ENCODE measurements around the gene GLIS1. TPM values are rescaled to one million over a fixed set of nuclear protein-coding genes. Genes with fewer than 3 reads are reported as not detected.
"Not testable (repeated sequence)": the region's sequence is repeated elsewhere in the genome, so short reads cannot be mapped to it uniquely, and the experiment has no call there.

The GLIS1 gene
- total RNA-seq, 1 donor from 2014 or later: 0.20 TPM

- ATAC-seq: no peak
Observed at GRCh38 chr1:53557830-53558738, 180.9 kb downstream of the GLIS1 start.

- ATAC-seq: no peak
Observed at GRCh38 chr1:53557369-53557768, 181.6 kb downstream of the GLIS1 start.

- no peak for ATAC-seq
Observed at GRCh38 chr1:53556657-53557227, 182.2 kb downstream of the GLIS1 start.

GRCh38 chr1:53555620-53556326 is 183.2 kb downstream of the GLIS1 start:
- not testable (repeated sequence) for ATAC-seq

- no peak for ATAC-seq
Observed at GRCh38 chr1:53554592-53555305, 184.2 kb downstream of the GLIS1 start.

GRCh38 chr1:53553734-53554509 is 185.0 kb downstream of the GLIS1 start:
- no peak for ATAC-seq

- no peak for ATAC-seq
Observed at GRCh38 chr1:53552981-53553733, 185.8 kb downstream of the GLIS1 start.

GRCh38 chr1:53552146-53552861 is 186.7 kb downstream of the GLIS1 start:
- ATAC-seq: no peak

GRCh38 chr1:53551428-53551995 is 187.5 kb downstream of the GLIS1 start:
- ATAC-seq: no peak

GRCh38 chr1:53550201-53550741 is 188.7 kb downstream of the GLIS1 start:
- ATAC-seq: no peak

GRCh38 chr1:53549781-53550180 is 189.2 kb downstream of the GLIS1 start:
- no peak for ATAC-seq

- ATAC-seq: no peak
Observed at GRCh38 chr1:53549287-53549686, 189.7 kb downstream of the GLIS1 start.

GRCh38 chr1:53548031-53548491 is 190.9 kb downstream of the GLIS1 start:
- ATAC-seq: no peak

GRCh38 chr1:53547231-53547790 is 191.7 kb downstream of the GLIS1 start:
- no peak for ATAC-seq

- ATAC-seq: no peak
Observed at GRCh38 chr1:53546409-53547155, 192.4 kb downstream of the GLIS1 start.

- ATAC-seq: no peak
Observed at GRCh38 chr1:53545663-53546408, 193.1 kb downstream of the GLIS1 start.

- no peak for ATAC-seq
Observed at GRCh38 chr1:53544728-53545515, 194.0 kb downstream of the GLIS1 start.

Measured in esophagus mucosa (tissue), 1 donor.